ENCODE data around the gene TMEM207. TPM values are rescaled to one million over a fixed set of nuclear protein-coding genes. Genes with fewer than 3 reads are reported as not detected.

The TMEM207 gene
- total and polyA plus RNA-seq, 2 of the 4 experiments (the other 2 are of a cell fraction), result not detected

DNA sequence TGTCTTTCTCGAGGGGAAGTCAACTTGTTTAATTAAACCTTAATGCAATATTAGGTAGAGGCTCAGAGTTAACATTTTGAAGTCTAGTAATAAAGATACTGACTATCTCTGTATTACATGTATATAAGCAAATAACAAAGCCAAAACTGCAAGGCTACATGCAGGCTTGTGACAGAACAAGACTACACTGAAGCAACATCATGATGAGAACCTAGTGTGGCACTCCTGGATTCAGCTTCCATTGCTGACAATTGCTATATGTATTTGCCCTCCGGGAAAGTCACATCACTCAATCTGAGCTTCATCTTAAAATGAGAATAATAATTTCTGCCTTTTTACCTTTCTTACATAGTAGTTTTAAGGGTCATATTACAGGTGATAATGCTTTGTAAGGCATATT lies 48.6 kb upstream of the TMEM207 start:
- H2BK5ac ChIP-seq (ENCODE audit: low read depth, low read length, poor library complexity, severe bottlenecking), result no peak overlapping the region
- no peak overlapping the region for H3K18ac ChIP-seq (ENCODE audit: low read depth, low read length)
- H4K5ac ChIP-seq (ENCODE audit: low read depth, low read length), result no peak overlapping the region
- POLR2A ChIA-PET (ENCODE audit: unreplicated experiment), result no interaction called here
- ATAC-seq (ENCODE audit: low read depth) (no peak), DNase-seq (no peak)
- H3K27me3 ChIP-seq (ENCODE audit: control insufficient read depth, insufficient read depth, low read length), result no peaks in the 10 kb centered on the region; the same call in 1 of the 2 replicates
- TF ChIP-seq RFX5 (IDR thresholded peaks at IDR 0.05; ENCODE audit: low read depth, low read length), result no peak
- no peak for TF ChIP-seq MAFK (IDR thresholded peaks at IDR 0.05; ENCODE audit: low read depth, low read length)
- no peak for TF ChIP-seq CEBPB (IDR thresholded peaks at IDR 0.05; ENCODE audit: low read depth, low read length)
- TF ChIP-seq, protein P1, sequence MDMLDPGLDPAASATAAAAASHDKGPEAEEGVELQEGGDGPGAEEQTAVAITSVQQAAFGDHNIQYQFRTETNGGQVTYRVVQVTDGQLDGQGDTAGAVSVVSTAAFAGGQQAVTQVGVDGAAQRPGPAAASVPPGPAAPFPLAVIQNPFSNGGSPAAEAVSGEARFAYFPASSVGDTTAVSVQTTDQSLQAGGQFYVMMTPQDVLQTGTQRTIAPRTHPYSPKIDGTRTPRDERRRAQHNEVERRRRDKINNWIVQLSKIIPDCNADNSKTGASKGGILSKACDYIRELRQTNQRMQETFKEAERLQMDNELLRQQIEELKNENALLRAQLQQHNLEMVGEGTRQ (IDR thresholded peaks at IDR 0.05; ENCODE audit: low read depth, low read length), result no peak
- TF ChIP-seq FOS (IDR thresholded peaks at IDR 0.05; ENCODE audit: low read depth, low read length), result no peak
- no peak for TF ChIP-seq NFE2L2 (IDR thresholded peaks at IDR 0.05; ENCODE audit: low read depth, low read length)
- TF ChIP-seq BHLHE40 (IDR thresholded peaks at IDR 0.05; ENCODE audit: low read depth, low read length), result no peak
- TF ChIP-seq, protein P2, sequence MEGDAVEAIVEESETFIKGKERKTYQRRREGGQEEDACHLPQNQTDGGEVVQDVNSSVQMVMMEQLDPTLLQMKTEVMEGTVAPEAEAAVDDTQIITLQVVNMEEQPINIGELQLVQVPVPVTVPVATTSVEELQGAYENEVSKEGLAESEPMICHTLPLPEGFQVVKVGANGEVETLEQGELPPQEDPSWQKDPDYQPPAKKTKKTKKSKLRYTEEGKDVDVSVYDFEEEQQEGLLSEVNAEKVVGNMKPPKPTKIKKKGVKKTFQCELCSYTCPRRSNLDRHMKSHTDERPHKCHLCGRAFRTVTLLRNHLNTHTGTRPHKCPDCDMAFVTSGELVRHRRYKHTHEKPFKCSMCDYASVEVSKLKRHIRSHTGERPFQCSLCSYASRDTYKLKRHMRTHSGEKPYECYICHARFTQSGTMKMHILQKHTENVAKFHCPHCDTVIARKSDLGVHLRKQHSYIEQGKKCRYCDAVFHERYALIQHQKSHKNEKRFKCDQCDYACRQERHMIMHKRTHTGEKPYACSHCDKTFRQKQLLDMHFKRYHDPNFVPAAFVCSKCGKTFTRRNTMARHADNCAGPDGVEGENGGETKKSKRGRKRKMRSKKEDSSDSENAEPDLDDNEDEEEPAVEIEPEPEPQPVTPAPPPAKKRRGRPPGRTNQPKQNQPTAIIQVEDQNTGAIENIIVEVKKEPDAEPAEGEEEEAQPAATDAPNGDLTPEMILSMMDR (conservative IDR thresholded peaks at IDR 0.05; ENCODE audit: low read depth, low read length), result no peak
- TF ChIP-seq CHD1 (IDR thresholded peaks at IDR 0.05; ENCODE audit: low read depth, low read length), result no peak
- TF ChIP-seq POLR2A (IDR thresholded peaks at IDR 0.05; ENCODE audit: low read depth, low read length), result no peak
- TF ChIP-seq SMC3 (IDR thresholded peaks at IDR 0.05; ENCODE audit: low read depth, low read length), result no peak
- no peak for TF ChIP-seq MAZ (IDR thresholded peaks at IDR 0.05; ENCODE audit: borderline replicate concordance, low read depth, low read length)
- TF ChIP-seq MXI1 (IDR thresholded peaks at IDR 0.05; ENCODE audit: borderline replicate concordance, low read depth, low read length), result no peak
- TF ChIP-seq RCOR1 (IDR thresholded peaks at IDR 0.05; ENCODE audit: insufficient replicate concordance, low read length), result no peak
- H3K4me1 ChIP-seq (ENCODE audit: control insufficient read depth, insufficient read depth, low read length), result no peaks in the 10 kb centered on the region
- H3K14ac ChIP-seq (replicated peaks; ENCODE audit: low read depth, low read length), result no peak overlapping the region
- dilution Hi-C loops (cut with HindIII; ENCODE audit: low sequenced_read_pairs, unreplicated experiment) (no loop called here), intact Hi-C loops (cut with micrococcal nuclease) (no loop called here), in situ Hi-C loops (cut with MboI; ENCODE audit: low sequenced_read_pairs) (no loop called here)
- no peak overlapping the region for H2AK9ac ChIP-seq (replicated peaks; ENCODE audit: low read depth, low read length, poor library complexity)
- BruUV-seq (replicated peaks), result no TSS peak
- no peak overlapping the region for H2AFZ ChIP-seq (replicated peaks; ENCODE audit: low read length, poor library complexity)
- H2BK20ac ChIP-seq (ENCODE audit: low read depth, low read length), result no peak overlapping the region
- no peak overlapping the region for H3K9ac ChIP-seq (ENCODE audit: low read depth, low read length)
- no CpG with 5 or more reads among the region's 2 CpGs for WGBS, 2 experiments (ENCODE audit: extremely low coverage in 2 of 2, insufficient read length in 1 of 2)
- H2BK15ac ChIP-seq (ENCODE audit: low read depth, low read length), result no peak overlapping the region
- no peaks in the 10 kb centered on the region for H3K9me3 ChIP-seq (ENCODE audit: control insufficient read depth, insufficient read depth, low read length)
- H3K56ac ChIP-seq (ENCODE audit: extremely low read depth, insufficient read depth, low read length), result no peak overlapping the region
- H2BK120ac ChIP-seq (ENCODE audit: low read depth, low read length), result no peak overlapping the region
- no peak overlapping the region for H3K27ac ChIP-seq (ENCODE audit: insufficient read depth, low read length)
- H4K8ac ChIP-seq (ENCODE audit: low read depth in 2 of 2, low read length in 2 of 2), result no peak overlapping the region
- no peaks in the 10 kb centered on the region for H3K9me1 ChIP-seq (ENCODE audit: insufficient read depth, low read length)
- no peak overlapping the region for H3K23ac ChIP-seq (ENCODE audit: low read depth, low read length)
- no peak overlapping the region for H3K4me2 ChIP-seq (ENCODE audit: low read depth, low read length)
- H3K36me3 ChIP-seq (ENCODE audit: control insufficient read depth, insufficient read depth, low read length), result no peaks in the 10 kb centered on the region
- H3K4me3 ChIP-seq (ENCODE audit: insufficient read depth, low read depth, low read length), result no peak overlapping the region
- H4K20me1 ChIP-seq (ENCODE audit: insufficient read depth, low read length), result no peaks in the 10 kb centered on the region
- CTCF ChIA-PET, result no interaction called here
- no peak overlapping the region for H2AK5ac ChIP-seq (ENCODE audit: low read depth, low read length)
- H4K91ac ChIP-seq (ENCODE audit: insufficient read depth, low read depth, low read length), result no peak overlapping the region
- no peaks in the 10 kb centered on the region for H3K79me1 ChIP-seq (ENCODE audit: low read depth in 1 of 2, low read length in 2 of 2)
- H3K4ac ChIP-seq (ENCODE audit: low read depth, low read length), result no peak overlapping the region
